Fibroblast of villous mesenchyme (primary cell): ENCODE measurements around the gene B3GNT2. TPM values are rescaled to one million over a fixed set of nuclear protein-coding genes. Genes with fewer than 3 reads are reported as not detected.
A peak's percentile ranks its signal among the peaks of the same experiment; 100 is the strongest.
"Not testable (repeated sequence)": the region's sequence is repeated elsewhere in the genome, so short reads cannot be mapped to it uniquely, and the experiment has no call there.

Experiments
- DNase-seq: peaks from one replicate; pipeline ENCODE4 v3.0.0-alpha.2; 2010; ENCODE audit warnings: low read depth
- H3K4me3 ChIP-seq: 2 replicates; pipeline ENCODE4 v1.5.1; 2011; ENCODE audit warnings: low read depth, mild to moderate bottlenecking, low read length
- total RNA-seq: library from RNA; depleted of rRNA; stranded (reverse); fragments of >200 nt; gene quantifications from 2 replicates; pipeline ENCODE4 v1.2.3, GENCODE V29; 2012
- TF ChIP-seq, protein P1 (sequence below): IDR thresholded peaks from 2 replicates; pipeline ENCODE4 v1.5.1; 2012; ENCODE audit warnings: low read depth, mild to moderate bottlenecking, low read length; ENCODE audit not compliant: insufficient read depth

B3GNT2 gene, protein sequence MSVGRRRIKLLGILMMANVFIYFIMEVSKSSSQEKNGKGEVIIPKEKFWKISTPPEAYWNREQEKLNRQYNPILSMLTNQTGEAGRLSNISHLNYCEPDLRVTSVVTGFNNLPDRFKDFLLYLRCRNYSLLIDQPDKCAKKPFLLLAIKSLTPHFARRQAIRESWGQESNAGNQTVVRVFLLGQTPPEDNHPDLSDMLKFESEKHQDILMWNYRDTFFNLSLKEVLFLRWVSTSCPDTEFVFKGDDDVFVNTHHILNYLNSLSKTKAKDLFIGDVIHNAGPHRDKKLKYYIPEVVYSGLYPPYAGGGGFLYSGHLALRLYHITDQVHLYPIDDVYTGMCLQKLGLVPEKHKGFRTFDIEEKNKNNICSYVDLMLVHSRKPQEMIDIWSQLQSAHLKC
- total RNA-seq: 19.0 and 26.3 TPM in 2 replicates

DNA sequence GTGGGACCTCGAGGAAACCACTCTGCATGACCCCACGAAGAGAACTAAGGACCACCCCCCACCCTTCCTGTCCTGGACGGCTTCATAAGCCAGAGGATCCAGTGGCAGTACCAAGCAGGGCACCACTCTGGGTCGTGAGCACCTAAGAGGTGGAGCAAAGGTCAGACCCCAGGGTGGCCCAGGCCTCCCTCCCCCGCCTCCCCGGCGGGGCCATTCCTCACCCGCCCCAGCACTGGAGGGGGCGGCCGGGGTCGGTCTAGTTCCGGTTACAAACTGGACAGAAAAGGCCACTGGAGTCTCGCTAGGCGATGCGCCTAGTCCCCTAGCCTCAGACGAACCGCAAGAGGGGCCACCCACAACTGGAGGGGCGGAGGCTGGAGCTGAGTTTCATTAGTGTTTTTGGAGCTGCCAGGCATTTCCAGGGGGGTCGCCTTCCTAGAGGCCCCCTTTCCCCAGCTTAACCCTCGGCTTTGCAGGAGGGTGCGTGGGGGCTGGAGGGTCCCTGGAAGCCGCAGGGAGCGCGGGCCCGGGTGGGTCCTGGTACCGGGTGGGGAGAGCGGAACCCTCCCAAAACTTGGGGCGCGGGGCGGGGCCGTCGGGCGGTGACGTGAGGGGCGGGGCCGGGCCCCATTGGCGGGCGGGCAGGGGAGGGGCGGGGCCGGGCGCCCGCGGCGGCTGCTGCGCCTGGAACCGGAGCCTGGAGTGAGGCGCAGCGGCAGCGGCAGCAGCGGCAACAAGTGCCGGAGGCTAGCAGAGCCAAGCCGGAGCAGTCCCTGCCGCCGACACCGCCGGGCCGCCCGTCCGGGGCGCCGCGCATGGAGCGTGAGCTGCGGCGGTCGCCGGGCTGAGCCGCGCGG lies at the start of gene B3GNT2:
Gene B3GNT2 (plus strand): TSS at position 695 of the 857 bp plus-strand sequence. CDS start 26,106 bp downstream, outside the sequence.
- peak; percentile 73 for DNase-seq
- peak within 1 kb of the TSS; percentile 98 for H3K4me3 ChIP-seq
- TF ChIP-seq, protein P1, sequence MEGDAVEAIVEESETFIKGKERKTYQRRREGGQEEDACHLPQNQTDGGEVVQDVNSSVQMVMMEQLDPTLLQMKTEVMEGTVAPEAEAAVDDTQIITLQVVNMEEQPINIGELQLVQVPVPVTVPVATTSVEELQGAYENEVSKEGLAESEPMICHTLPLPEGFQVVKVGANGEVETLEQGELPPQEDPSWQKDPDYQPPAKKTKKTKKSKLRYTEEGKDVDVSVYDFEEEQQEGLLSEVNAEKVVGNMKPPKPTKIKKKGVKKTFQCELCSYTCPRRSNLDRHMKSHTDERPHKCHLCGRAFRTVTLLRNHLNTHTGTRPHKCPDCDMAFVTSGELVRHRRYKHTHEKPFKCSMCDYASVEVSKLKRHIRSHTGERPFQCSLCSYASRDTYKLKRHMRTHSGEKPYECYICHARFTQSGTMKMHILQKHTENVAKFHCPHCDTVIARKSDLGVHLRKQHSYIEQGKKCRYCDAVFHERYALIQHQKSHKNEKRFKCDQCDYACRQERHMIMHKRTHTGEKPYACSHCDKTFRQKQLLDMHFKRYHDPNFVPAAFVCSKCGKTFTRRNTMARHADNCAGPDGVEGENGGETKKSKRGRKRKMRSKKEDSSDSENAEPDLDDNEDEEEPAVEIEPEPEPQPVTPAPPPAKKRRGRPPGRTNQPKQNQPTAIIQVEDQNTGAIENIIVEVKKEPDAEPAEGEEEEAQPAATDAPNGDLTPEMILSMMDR: no peak

DNA sequence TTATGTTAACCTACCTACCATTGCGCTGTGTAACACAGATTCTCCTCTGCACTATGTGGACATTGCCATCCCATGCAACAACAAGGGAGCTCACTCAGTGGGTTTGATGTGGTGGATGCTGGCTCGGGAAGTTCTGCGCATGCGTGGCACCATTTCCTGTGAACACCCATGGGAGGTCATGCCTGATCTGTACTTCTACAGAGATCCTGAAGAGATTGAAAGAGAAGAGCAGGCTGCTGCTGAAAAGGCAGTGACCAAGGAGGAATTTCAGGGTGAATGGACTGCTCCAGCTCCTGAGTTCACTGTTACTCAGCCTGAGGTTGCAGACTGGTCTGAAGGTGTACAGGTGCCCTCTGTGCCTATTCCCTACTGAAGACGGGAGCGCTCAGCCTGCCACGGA lies 49.1 kb upstream of the B3GNT2 start:
- H3K4me3 ChIP-seq, DNase-seq: not testable (repeated sequence)

DNA sequence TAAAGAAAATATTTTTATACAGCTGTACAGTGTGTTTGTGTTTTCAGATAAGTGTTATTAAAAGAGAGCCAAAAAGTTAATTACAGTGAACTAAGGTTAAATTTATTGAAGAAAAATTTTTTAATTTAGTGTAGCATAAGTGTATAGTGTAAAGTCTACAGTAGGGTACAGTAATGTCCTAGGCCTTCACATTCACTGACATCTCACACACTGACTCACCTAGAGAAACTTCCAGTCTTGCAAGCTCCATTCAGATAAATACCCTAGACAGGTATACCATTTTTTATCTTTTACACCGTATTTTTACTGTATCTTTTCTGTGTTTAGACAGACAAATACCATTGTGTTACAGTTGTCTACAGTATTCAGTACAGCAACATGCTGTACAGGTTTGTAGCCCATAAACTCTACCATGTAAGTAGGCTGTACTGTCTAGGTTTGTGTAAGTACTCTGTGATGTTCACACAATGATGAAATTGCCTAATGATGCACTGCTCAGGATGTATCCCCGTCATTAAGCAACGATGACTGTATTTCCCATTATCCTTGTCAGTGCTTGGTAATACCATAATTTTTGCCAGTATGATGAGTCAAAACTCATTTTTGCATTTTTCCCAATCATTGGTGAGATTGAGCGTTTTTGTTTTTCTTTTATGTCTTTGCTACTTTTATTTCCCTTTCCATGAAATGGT lies 48.2 kb upstream of the B3GNT2 start:
- peak; percentile 58 for DNase-seq
- TF ChIP-seq, protein P1: no peak
- no peak overlapping the region for H3K4me3 ChIP-seq

DNA sequence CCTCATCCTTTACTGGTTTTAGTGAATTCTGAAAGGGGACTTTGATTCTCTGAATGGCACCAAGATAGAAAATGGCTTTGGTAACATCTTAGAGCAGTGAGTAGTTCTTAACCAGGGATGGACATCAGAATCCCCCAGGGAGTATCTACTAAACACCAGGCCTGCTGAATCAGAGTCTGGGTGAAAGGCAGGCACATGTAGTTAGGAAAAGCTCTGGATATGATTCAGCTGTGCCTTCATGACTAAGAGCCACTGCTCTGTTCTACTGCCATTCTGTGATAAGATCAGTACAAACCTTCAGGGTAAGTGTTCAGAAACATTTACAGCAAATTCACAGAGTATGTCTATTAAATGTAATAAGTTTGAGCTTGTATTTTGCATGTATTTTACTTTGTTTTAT lies 46.2 kb upstream of the B3GNT2 start:
- H3K4me3 ChIP-seq: no peak overlapping the region

DNA sequence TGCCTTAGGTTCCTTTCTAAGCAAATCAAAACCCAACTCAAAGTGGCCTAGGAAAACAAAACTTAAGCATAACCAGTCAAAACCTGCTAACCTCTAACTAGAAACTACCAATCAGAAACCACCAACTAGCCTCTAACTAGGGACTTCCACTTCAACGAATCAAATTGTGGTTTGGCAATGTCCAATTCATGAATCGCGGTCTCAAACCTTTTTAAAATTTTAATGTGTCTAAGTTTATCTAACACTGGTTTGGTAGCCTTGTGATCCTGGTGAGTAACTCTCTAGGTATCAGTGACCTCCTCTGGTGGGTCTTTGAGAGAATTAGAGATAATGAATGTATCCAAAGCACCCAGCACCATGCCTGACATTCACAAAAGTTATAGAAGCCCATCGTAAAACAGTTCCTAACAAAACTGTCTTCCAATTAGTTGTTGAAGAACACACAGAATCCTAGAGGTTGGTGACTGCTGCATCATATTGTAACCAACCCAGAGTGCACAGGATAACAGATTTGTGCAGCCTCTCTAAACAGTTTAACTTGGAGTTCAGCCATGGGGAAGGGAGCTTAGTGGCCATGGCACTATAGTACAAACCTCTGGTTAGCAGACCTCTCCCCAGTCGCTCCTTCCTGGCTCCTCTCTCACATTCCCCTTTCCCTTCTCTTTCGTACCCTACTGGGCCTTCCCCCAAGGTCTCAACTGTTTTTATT lies 45.2 kb upstream of the B3GNT2 start:
- no peak for DNase-seq
- H3K4me3 ChIP-seq: no peak overlapping the region
- TF ChIP-seq, protein P1: no peak

More for the DNA sequence above, 46.2 kb upstream of the B3GNT2 start:
- DNase-seq: peak; percentile 90
- TF ChIP-seq, protein P1: no peak

DNA sequence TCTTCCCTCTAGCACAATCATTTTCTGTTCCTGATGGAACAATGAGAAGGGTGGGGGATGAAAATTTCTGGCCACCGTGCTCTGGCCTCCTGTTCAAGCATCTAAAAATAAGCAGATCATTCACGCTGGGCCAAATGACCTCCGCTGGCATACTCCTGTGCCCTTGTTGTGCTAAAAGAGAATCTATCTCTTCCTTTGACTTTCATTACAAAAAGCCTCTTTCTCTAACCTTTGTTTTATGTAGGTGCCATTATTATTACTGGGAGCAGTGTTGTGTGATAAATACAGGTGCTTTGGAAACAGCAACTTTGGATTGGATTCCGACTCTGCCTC lies 44.6 kb upstream of the B3GNT2 start:
- DNase-seq: no peak
- no peak overlapping the region for H3K4me3 ChIP-seq
- TF ChIP-seq, protein P1: no peak
